Stimulated activated CD8-positive, alpha-beta memory T cell treated with anti-CD3 and anti-CD28 coated beads, Interleukin-15, amount 100 ng/mL, for 24 hours (primary cell): ENCODE data around the gene MTERF1.
"Not testable (repeated sequence)": the region's sequence is repeated elsewhere in the genome, so short reads cannot be mapped to it uniquely, and the experiment has no call there.

Experiments
- DNase-seq: peaks from one replicate; pipeline ENCODE4 v3.0.0-alpha.2; 2020; ENCODE audit warnings: low read depth

The MTERF1 gene

DNA sequence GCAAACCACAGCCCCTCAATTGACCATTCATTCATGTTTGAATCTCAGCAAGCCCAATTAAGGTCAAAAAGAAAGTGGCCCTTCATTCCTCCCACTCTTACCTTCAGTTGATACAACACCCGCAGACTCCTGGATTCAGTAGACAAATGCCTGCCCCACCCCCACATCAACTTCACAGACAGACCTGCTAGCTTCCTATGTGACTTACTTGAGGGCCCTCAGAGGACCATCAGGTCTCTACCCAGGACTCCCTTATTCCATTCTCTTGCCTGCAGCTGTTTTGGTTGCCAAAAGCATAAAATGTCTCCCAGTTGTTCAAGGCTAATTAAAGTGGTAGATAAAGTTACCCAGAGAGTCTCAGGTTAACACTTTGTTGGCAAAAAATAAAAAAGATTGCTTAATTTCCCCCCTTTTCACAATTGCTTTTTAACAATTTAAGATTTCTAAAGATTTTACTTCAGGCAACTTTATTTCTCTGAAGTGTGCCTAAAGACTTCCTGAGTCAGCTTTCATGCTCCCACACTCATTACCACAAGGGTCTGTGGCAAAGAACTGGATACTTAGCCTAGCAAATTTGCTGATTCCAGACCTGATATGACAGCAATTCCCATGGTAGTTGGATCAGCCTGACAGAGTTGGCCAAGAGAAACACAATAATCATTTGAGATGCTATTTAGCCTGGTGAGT, 3.3 kb upstream of the MTERF1 start:
- DNase-seq: no peak

DNA sequence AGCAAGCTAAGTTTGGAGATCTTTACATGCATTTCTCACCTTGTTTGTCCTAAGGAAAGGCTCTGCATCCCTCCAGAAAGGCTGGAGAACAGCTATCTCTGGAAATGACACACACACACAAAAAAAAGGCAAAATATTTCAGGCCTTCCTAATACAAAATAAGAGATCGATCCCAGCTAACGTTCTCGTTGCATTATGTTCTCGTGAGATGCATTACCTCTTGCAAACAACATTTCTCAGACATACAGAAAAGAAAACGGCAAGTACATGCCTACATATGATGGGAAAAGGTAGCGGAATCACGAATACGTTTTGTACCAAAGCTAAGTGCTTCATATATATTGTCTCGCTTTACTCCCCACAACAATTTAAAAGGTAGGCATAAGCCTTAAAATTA, 488 bp downstream of the MTERF1 start:
- DNase-seq: no peak

DNA sequence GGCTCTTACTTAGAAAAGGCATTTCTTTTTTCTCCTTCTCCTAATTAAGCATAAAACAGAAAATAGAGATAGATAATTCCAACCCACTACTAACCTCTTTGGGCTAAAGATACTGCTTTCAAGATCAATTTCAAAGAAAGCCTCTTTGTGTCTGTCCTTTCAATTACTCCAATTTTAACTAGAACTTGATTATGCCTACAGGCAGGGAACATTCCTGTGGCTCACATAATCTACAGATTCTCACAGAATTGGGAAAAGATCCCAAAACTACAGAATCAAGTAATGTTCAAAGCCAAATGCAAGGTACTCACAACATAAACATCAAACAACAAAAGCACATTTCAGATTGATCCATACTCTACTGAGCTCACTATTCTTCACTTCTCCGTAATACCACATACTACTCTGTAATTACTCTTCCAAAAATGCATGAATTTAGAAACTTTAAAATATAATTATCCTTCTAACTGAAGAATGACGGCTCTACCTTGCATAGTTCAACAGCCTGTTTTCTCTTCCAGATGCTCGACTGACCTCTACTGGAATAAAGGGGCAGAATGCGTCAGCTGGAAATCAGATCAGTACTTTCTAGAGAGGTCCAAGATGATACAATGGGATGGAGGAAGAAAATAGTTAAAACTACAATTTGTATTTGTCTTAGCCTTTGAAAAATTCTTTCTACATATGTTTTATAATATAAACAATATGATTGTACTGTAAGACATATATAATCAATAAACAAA, 3.9 kb downstream of the MTERF1 start:
- DNase-seq: no peak

DNA sequence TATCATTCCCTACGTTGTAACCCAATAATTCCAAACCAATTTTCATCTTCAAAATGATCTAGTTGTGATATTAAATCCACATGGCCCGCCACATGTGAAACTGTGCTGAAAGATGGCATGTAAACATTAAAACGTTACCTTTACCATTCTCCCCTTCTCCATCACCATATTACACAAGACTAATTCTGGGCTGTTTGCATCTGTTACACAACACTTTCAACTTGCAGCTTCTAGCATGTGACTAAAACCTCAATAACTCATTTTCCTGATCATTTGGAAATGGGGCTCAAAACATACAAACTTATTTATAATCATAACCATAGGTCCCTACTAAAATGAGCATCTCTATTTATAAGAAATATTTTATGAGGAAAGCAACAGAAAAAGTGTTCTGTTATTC, 4.7 kb downstream of the MTERF1 start:
- no peak for DNase-seq

DNA sequence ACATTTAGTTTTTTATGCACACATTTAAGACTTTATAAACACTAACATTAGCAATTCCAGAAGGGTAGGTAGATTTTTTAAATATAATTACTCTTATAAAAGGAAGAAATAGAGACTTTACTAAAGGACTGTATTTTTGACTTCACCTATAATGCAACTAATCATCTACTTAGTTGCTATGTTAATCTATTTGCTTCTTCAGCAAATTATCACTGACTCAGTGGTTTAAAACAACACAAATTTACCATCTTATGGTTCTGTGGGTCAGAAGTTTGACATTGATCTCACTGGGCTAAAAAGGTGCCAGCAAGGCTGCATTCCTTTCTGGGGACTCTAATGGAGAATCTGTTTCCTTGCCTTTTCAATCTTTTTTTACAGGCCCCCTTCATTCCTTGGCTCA, 7.6 kb downstream of the MTERF1 start:
- no peak for DNase-seq

DNA sequence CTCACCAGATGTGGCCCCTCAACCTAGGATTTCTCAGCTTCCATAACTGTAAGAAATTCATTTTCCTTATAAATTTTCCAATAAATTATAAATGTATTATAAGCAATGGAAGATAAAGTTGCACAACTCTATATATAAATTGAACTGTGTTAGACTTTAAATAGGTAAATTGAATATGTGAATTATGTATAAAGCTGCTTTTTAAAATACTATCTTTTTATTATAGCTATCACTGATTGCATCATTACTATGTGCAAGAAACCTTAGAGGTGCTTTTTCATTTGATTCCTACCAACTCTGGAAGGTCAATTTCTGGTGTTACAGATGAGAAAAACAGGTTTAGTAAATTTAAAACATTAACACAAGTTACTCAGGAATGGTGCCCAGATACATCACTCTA, 8.4 kb downstream of the MTERF1 start:
- no peak for DNase-seq

DNA sequence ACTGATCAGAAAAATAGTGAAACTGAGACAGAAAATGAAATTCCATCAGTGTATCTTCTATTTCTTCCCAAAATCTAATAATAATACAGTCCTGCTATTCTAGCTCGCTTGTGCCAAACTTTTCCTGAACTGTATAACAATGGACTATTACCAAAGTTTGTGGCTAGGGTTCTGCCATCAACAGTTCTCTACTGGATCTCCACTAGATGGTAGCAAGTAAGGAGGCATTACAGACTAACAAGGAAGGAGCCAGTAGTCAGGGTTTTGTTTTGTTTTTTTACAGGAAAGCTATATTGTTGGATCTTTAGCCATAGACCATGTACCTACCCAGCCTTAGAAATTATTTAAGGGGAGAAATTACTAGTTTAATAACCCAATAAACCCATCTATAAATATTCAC, 10.8 kb downstream of the MTERF1 start:
- DNase-seq: no peak

DNA sequence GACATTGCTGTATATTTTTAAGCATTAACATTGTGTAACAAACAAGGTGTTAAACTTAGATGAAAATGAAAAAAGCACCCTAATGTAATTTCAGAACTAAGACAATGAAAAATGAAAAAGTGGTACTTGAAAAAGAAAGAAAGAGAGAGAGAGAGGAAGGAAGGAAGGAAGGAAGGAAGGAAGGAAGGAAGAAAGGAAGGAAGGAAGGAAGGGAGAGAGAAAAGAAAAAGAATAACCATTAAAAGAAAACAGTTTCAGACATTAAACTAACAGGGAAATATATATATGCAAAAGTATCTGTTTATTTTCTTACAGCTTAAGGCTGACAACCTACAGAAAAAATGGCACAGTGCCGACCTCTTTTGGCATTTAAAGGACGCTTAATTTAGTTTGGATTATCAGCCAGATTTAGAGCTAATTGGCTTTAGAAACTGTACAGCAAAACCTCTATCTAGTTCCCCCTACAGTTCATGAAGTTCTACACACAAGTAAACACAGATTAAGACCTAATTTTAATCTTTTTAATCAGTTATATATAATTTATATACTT, 13.8 kb downstream of the MTERF1 start:
- DNase-seq: no peak

DNA sequence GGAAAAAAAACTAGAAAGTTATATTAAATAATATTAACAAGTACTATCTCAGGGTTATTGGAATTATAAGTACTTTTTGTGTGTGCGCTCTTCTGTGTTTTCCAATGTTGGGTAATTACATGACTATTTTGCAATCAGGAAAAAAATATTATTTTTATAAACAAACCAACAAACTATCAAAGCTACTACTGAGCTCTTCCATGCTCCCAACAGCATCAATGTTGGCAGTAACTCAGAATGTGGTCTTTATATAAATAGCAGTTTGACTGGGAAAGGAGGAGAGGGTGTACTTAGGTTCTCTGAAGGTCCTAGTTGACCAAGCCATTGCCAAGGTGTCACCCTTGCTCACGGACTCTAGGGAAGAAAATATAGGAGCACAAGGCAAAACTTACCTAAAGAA, 15.0 kb downstream of the MTERF1 start:
- no peak for DNase-seq

DNA sequence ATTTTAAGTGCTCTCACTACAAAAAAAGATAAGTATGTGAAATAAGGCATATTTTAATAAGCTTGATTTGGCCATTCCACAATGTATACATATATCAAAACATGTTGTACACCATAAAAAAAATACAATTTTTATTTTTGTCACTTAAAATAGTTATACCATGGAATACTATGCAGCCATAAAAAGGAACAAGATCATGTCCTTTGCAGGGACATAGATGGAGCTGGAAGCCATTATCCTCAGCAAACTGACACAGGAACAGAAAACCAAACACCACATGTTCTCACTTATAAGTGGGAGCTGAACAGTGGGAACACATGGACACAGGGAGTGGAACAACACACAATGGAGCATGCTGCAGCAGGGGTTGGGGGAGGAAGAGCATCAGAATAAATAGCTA, 15.9 kb downstream of the MTERF1 start:
- not testable (repeated sequence) for DNase-seq

DNA sequence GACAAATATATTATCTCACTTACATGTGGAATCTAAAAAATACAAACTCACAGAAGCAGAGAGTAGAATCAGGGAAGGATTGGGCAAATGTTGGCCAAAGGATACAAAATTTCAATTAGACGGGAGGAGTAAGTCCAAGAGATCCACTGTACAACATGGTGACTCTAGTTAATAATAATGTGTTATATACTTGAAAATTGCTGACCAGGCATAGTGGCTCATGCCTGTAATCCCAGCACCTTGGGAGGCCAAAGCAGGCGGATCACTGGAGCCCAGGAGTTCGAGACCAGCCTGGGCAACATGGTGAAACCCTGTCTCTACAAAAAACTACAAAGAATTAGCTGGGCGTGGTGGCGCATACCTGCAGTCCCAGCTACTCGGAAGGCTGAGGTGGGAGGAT, 16.4 kb downstream of the MTERF1 start:
- no peak for DNase-seq

DNA sequence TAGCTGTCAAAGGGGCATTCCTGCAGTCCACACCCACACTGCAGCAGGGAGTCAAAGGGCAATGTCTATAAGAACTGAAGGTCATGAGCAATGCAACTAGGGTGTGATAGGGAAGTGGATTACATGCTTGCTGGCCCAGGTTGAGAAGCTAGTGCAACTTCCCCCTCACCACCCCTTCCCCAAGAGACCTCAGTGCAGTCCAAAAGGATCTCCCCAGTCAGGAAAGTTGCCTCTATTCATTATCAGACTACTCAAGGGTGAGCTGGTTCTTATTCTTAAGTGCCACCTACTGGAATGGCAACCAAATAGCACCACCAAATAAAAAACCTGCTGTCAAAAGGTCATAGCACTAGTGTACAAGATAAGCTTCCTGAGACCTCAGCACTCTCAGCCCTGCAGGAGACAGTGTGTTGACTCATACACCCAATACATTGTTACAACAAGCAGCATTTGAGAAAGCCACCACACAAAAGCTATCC, 28.2 kb downstream of the MTERF1 start:
- DNase-seq: no peak

DNA sequence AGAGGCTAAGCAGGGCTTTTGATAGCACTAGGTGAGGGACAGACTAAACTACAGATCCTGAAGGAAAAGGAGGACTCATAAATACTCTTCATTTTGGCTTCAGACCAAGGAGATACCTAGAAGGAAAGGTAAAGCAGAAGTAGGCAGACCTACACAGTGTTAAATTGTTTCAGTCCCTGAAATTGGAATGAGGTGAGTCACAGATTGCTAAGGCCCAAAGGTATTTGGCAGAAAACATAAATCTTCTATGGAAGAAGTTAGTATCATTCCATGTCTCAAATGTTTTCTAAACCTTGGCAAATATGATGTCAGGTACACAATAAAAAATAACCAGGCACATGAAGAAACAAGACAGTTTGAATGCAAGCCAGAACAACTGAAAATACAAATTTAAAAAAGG, 30.0 kb downstream of the MTERF1 start:
- no peak for DNase-seq

DNA sequence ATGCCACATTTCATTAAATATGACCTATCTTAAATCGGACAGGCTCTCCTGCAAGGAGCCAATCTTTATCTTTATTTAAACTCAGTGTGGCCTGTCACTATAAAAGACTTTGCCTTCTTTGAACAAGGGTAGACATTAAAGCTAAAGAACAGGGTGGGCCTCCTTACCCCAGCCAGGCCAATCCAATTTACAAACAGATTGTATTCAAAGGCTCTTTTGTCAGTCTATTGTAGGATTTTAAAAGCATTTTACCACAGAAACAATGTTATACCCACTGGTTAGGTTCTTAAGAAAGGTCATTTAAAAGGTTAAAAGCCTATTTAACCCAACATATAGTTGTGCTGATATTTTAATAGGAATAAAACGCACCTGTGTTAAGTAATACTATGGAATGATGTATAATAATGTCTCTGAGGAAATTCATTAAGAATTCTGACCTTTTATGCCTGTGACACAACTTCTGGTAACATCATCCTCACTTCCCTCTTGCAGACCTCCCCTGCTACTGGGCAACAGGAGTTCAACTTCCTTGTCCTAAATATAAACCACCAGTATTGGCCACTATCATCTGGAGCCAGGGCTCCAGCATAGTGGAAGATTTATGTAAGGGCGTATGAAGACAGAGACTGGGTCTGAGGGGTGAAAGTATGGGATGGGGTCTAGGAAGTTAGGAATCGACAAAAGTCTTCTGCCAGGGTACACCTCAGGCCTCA, 32.5 kb downstream of the MTERF1 start:
- no peak for DNase-seq

DNA sequence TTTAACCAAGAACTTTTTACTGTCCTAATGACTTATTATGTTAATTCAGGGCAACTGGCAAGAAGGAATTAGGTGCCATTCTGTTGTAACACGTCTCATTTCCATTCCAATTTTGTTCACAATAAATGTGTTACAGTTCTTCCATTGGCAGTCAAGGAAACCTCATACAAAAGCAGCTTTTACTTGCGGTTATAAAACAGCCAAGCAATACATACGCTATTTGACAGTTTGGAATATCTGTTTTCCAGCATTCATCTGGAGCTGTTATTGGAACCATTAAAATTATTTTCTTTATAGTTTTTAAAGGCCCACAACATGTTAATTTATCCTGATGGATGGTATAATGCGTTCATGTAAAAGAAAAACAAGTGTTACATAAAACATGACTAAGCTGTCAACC, 33.3 kb downstream of the MTERF1 start:
- no peak for DNase-seq

DNA sequence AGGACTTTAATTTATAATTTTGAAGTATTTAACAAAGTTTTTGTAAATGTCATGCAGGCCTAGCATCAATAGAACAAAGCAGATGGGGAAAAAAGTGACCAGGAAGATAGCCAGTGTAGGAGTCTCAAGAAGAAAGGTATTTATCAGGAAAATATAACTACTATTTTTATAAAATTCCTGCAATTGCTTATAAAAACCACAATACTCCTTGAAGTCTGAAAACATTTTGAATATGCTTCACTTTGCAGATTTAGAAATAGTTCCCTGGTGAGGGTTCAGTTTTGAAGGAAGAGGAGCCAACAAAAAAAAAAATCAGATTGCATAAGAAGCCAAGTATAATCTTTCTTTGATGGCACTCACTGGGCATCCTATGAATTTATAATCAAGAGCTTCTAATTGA, 34.1 kb downstream of the MTERF1 start:
- no peak for DNase-seq

DNA sequence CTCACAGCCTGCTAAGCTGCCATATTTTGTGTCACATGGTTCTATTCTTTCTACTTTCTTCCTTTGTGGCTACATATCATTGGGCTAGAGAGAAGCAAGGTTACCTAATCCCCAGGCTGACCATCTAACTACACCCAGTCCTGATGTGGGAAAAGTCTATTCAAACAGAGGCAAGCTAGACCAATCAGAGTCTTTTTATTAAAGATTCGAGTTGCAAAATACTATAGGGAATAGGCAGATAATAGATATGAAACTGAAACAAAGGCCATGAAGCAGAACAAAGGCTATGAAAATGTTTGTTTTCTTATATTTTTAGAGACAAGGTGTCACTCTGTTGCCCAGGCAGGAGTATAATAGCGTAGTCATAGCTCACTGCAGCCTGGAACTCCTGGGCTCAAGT, 36.7 kb downstream of the MTERF1 start:
- no peak for DNase-seq

DNA sequence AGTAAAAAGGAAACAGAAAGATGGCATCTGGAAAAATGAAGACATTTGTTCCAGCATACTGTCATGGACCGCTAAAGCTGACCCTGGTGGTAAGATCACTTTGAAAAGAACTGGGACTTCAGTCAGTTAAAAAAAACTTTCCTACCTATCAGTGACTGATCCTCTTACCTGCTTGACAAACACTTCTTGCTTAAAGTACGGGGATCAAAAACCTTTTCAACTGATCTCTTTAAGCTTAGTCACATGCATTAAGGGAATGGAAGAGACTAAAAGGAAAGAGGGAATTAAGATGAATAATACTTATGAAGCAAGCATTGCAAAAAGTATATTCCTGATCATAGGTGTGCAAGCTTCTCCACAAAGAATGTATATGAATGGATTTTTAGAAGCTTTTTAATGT, 42.1 kb downstream of the MTERF1 start:
- DNase-seq: no peak

DNA sequence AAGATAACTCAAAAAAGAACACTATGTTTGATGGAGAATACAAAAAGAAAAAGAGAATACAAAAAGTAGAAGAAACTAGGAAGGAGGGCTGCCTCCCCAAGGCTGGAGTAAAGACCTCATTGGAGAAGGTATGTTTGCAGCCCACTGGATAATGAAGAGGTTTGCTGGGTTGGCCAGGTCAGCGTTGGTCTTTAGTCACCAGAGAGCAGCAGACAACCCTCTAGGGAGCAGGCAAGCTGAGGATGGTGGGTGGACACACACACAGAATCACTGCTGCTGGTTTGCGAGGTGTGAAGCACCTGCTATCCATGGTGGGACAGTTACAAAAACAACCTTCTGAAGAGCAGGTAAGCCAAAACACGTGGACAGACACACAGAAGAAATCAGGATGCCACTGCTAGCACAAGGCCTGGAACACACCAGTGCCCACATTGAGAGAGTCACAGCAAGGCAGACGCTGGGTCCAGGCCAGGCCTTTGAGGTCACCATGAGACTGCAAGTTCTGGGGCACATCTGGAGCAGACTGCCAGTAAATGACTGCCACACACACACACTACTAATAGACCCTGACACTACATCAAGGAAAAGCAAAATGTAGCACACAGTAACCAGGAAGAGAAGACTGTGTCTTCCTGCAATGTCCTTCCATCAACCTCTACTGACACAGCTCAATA, 43.0 kb downstream of the MTERF1 start:
- no peak for DNase-seq

DNA sequence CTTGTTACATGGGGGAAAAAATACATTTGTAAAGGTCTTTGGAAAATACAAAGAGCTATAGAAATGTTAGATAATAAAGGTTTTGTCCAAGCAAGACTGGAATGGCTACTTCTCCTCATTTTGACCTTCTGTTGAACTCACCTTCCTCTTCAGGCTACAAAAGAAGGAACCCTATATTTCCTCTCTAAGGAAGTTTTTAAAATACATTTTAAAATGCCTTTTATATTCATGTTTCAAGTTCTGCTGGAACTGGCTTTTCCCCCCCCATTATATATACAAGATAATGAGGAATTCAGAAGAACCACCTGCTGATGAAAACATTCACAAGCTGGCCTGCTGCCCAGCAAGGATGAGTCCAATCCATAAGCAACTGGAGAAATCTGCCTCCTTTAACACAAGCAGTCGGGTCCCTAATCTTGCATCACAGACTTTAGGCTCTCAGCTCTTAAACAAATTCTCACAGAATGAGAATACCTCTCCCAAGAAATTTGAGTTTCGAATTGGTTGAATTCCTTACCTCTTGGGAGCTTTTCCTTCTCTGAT, 44.6 kb downstream of the MTERF1 start:
- no peak for DNase-seq

DNA sequence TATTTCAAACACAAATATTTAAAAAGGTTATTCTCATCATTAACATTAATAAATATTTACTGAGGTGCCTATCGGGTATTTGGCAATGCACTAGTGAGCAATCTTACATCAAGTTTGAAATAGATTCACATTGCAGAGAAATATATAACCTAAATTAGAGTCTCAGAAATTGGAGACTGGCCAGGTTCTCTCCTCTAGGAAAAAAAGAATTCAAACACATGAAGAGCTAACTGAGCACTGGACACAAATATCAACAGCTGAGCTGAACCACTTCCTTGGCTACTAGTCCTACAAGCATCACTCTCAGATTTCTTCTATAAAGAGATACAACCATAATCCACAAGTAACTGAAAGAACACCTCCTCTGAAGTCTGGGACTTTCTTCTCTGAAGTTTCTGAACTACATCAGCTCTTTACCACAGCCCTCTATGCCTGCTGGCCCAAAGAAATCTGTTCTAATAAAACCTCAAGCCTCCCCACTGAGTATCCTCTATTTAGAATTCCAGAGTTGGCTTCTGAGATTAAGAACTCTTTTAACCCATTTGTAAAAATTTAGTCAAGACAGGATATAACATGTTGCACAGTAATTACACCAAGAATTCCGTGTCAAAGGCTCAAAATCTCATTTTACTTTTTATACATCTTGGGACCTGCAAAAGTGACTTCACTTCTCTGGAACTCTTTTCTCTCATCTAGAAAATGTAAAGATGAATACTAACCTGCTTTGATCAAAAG, 45.2 kb downstream of the MTERF1 start:
- DNase-seq: no peak
